A673 (cell line): ENCODE data around the gene MLLT11. TPM values are rescaled to one million over a fixed set of nuclear protein-coding genes. Genes with fewer than 3 reads are reported as not detected.

ENCODE experiments used
- BruUV-seq: library from RNA; stranded (reverse); fragments of 400-500 nt; replicated peaks from 2 replicates; lab custom pipeline; 2021; lab: Mats Ljungman, UMichigan
- CTCF ChIA-PET: fragments of 300-600 bp; sonication (Branson Sonifier 250); formaldehyde crosslinking; loops from one replicate; lab custom pipeline; 2022; ENCODE audit warnings: antibody characterized with exemption; lab: Charles Lee
- POLR2A ChIA-PET: fragments of 300-600 bp; sonication (Branson Sonifier 250); formaldehyde crosslinking; loops from one replicate; lab custom pipeline; 2022; ENCODE audit warnings: antibody characterized with exemption; ENCODE audit not compliant: low non-redundant PET; lab: Charles Lee
- DNase-seq: peaks from one replicate; pipeline ENCODE4 v3.0.0-alpha.2; 2015; ENCODE audit warnings: low spot score
- H3K27ac ChIP-seq: fragments of 200-600 bp; sonication (generic); 2 replicates; pipeline ENCODE4 v1.5.1; 2016; ENCODE audit warnings: mixed run types, low read depth, mild to moderate bottlenecking, mixed read lengths, antibody characterized with exemption, low read length; ENCODE audit not compliant: poor library complexity, severe bottlenecking
- H3K27me3 ChIP-seq: fragments of 200-600 bp; sonication (generic); replicated peaks from 2 replicates; pipeline ENCODE4 v1.6.1; 2017; ENCODE audit warnings: mixed run types, low read depth, mild to moderate bottlenecking, mixed read lengths, antibody characterized with exemption, low read length; ENCODE audit not compliant: insufficient read depth, poor library complexity
- H3K36me3 ChIP-seq: fragments of 200-600 bp; sonication (generic); 2 replicates; pipeline ENCODE4 v1.6.1; 2016; ENCODE audit warnings: mixed run types, mild to moderate bottlenecking, mixed read lengths, antibody characterized with exemption, low read length; ENCODE audit not compliant: insufficient read depth, poor library complexity, severe bottlenecking
- H3K4me1 ChIP-seq: fragments of 200-600 bp; sonication (generic); 2 replicates; pipeline ENCODE4 v1.6.1; 2017; ENCODE audit warnings: mixed run types, mild to moderate bottlenecking, mixed read lengths, antibody characterized with exemption, low read length; ENCODE audit not compliant: insufficient read depth, poor library complexity, severe bottlenecking
- H3K4me3 ChIP-seq: fragments of 200-600 bp; sonication (generic); 2 replicates; pipeline ENCODE4 v1.5.1; 2016; ENCODE audit warnings: low read depth, mixed run types, mild to moderate bottlenecking, mixed read lengths, low read length; ENCODE audit not compliant: poor library complexity, severe bottlenecking
- H3K9me3 ChIP-seq: fragments of 200-600 bp; sonication (generic); 2 replicates; pipeline ENCODE4 v1.6.1; 2016; ENCODE audit warnings: mixed run types, low read depth, mild to moderate bottlenecking, mixed read lengths, antibody characterized with exemption, low read length; ENCODE audit not compliant: poor library complexity, severe bottlenecking
- CTCF ChIP-seq: fragments of 300-800, 200-600 bp; sonication (generic); conservative IDR thresholded peaks from 2 replicates; pipeline ENCODE4 v1.5.1; 2017; ENCODE audit warnings: low read depth, mild to moderate bottlenecking, antibody characterized with exemption, low read length, moderate library complexity, mixed read lengths
- EZH2 ChIP-seq: fragments of 200-600 bp; sonication (generic); IDR thresholded peaks from 2 replicates; pipeline ENCODE4 v1.6.1; 2017; ENCODE audit warnings: borderline replicate concordance, low read depth, mild to moderate bottlenecking, mixed read lengths, antibody characterized with exemption, low read length; ENCODE audit not compliant: poor library complexity, severe bottlenecking
- intact Hi-C: fragments of 100-400 bp; cut with micrococcal nuclease; formaldehyde crosslinking; loops from one replicate; pipeline ENCODE4 v1.10.0; 2022; ENCODE audit not compliant: unreplicated experiment
- total RNA-seq: library from RNA; stranded (reverse); gene quantifications from 2 replicates; pipeline ENCODE4 v1.2.3, GENCODE V29; 2021

The MLLT11 gene
- total RNA-seq, 1 experiment from 2014 or later, result 108 TPM

GRCh38 chr1:151061704-151062103, 1.5 kb downstream of the MLLT11 start:
- H3K27me3 ChIP-seq, result no peaks in the 10 kb centered on the region
- peaks cover 17% of the 10 kb centered on the region for H3K36me3 ChIP-seq
- intact Hi-C loops, result no loop called here
- TF ChIP-seq CTCF (no peak), EZH2 (no peak)
- no peaks in the 10 kb centered on the region for H3K9me3 ChIP-seq
- H3K4me1 ChIP-seq, result peaks cover 24% of the 10 kb centered on the region
- H3K4me3 ChIP-seq, result peak overlapping the region; percentile 99
- H3K27ac ChIP-seq, result peak overlapping the region; percentile 95
- ChIA-PET POLR2A (no interaction called here), CTCF (interaction anchor here (1.5 kb wide), 1 partner anchor 38 kb away, joined by 5 read pairs; no protein-coding TSS in a partner anchor)
- DNase-seq, result no peak
- BruUV-seq, result no TSS peak

GRCh38 chr1:151062741-151063371, 2.7 kb downstream of the MLLT11 start:
- CTCF ChIA-PET, result no interaction called here
- BruUV-seq, result no TSS peak
- TF ChIP-seq EZH2, result no peak
- TF ChIP-seq CTCF, result no peak
- Histone ChIP-seq H3K36me3 (peaks cover 25% of the 10 kb centered on the region), H3K4me1 (peaks cover 20% of the 10 kb centered on the region), H3K4me3 (peak overlapping the region; percentile 99), H3K27me3 (no peaks in the 10 kb centered on the region), H3K27ac (peak overlapping the region; percentile 14), H3K9me3 (no peaks in the 10 kb centered on the region)
- intact Hi-C loops, result no loop called here
- POLR2A ChIA-PET, result interaction anchor here (0.5 kb wide), 1 partner anchor 36 kb away, joined by 9 read pairs; no protein-coding TSS in a partner anchor
- DNase-seq, result no peak

GRCh38 chr1:151065089-151065645, 5.0 kb downstream of the MLLT11 start:
- H3K27ac ChIP-seq, result peak overlapping the region; percentile 43
- H3K36me3 ChIP-seq, result peaks cover 43% of the 10 kb centered on the region
- no TSS peak for BruUV-seq
- no peaks in the 10 kb centered on the region for H3K27me3 ChIP-seq
- no peak for DNase-seq
- intact Hi-C loops, result no loop called here
- CTCF ChIA-PET, result no interaction called here
- H3K4me3 ChIP-seq, result no peak overlapping the region
- H3K9me3 ChIP-seq, result no peaks in the 10 kb centered on the region
- H3K4me1 ChIP-seq, result peaks cover 22% of the 10 kb centered on the region
- POLR2A ChIA-PET, result no interaction called here
- TF ChIP-seq CTCF (no peak), EZH2 (no peak)
